HepG2 (cell line): Measurements from ENCODE around the gene PLEKHH3. TPM values are rescaled to one million over a fixed set of nuclear protein-coding genes. Genes with fewer than 3 reads are reported as not detected.

Experiments used
- ATAC-seq: fragments of 200-7000 bp; cut with Tn5 transposase; 3 replicates; pipeline ENCODE4 v1.9.1; 2020; ENCODE audit warnings: mild to moderate bottlenecking, moderate library complexity
- BruUV-seq: library from RNA; stranded (reverse); fragments of 400-500 nt; replicated peaks from 2 replicates; lab custom pipeline; 2021; lab: Mats Ljungman, UMichigan
- CTCF ChIA-PET: fragments of 300-600 bp; formaldehyde crosslinking; extraction: SDS; loops from one replicate; lab custom pipeline; 2021; ENCODE audit warnings: low total read pairs, inconsistent platforms, low intra/inter-chr PET ratio; lab: Yijun Ruan, JAX
- POLR2A ChIA-PET: fragments of 350-600 bp; sonication (Branson Sonifier 250); formaldehyde crosslinking; loops from one replicate; lab custom pipeline; 2020; ENCODE audit warnings: antibody characterized with exemption, inconsistent platforms; lab: Yijun Ruan, JAX
- DNase-seq: peaks from one replicate; pipeline ENCODE4 v3.0.0-alpha.2; 2015; ENCODE audit warnings: low spot score
- FAIRE-seq: peaks from 3 replicates; lab custom pipeline; 2011; peaks lifted over from hg19 to GRCh38; lab: Jason Lieb, UNC
- H2AFZ ChIP-seq: one replicate; pipeline ENCODE4 v1.6.1; 2011; ENCODE audit warnings: low read length, inconsistent platforms
- H3K27ac ChIP-seq: fragments of 300-600 bp; 3 replicates; pipeline ENCODE4 v1.8.0; 2011; ENCODE audit warnings: mixed run types, mild to moderate bottlenecking, mixed read lengths, low read length, inconsistent platforms; ENCODE audit not compliant: insufficient read depth; ENCODE audit errors: extremely low read length
- H3K27me3 ChIP-seq, 2 experiments: fragments of 200-600 bp in 1 of 2; 2 replicates in 1 of 2; 3 replicates in 1 of 2; pipeline versions ENCODE4 v1.6.0 to v1.8.0; 2011; ENCODE audit warnings: low read length in 2 of 2, mild to moderate bottlenecking in 2 of 2, moderate library complexity in 2 of 2, inconsistent platforms in 1 of 2; ENCODE audit not compliant: insufficient read depth in 2 of 2, control insufficient read depth in 1 of 2
- H3K36me3 ChIP-seq, 2 experiments: fragments of 200-600 bp in 1 of 2; replicated peaks in 1 of 2; 2 replicates in 1 of 2; 3 replicates in 1 of 2; pipeline versions ENCODE4 v1.5.1 to v1.8.0; 2011; ENCODE audit warnings: low read length in 2 of 2, inconsistent platforms in 1 of 2; ENCODE audit not compliant: insufficient read depth in 2 of 2, control insufficient read depth in 1 of 2
- H3K4me1 ChIP-seq: 2 replicates; pipeline ENCODE4 v1.5.1; 2012; ENCODE audit warnings: low read length, inconsistent platforms; ENCODE audit not compliant: insufficient read depth
- H3K4me2 ChIP-seq: 2 replicates; pipeline ENCODE4 v1.6.0; 2011; ENCODE audit warnings: low read depth, low read length, inconsistent platforms
- H3K4me3 ChIP-seq, 3 experiments: fragments of 200-600 bp in 1 of 3; sonication (generic), shearing (Covaris generic) in 1 of 3; replicated peaks in 1 of 3; 2 replicates each; pipeline ENCODE4 v1.5.1; 2011 to 2016; ENCODE audit warnings: low read length in 3 of 3, inconsistent platforms in 2 of 3, low read depth in 2 of 3, mild to moderate bottlenecking in 2 of 3, control low read depth in 1 of 3, mixed read lengths in 1 of 3; ENCODE audit not compliant: insufficient read depth in 1 of 3
- H3K79me2 ChIP-seq: one replicate; pipeline ENCODE4 v1.6.1; 2011; ENCODE audit warnings: low read length, inconsistent platforms; ENCODE audit not compliant: insufficient read depth
- H3K9ac ChIP-seq: 2 replicates; pipeline ENCODE4 v1.6.0; 2011; ENCODE audit warnings: mild to moderate bottlenecking, low read depth, low read length, inconsistent platforms; ENCODE audit not compliant: insufficient read depth
- H3K9me3 ChIP-seq: 2 replicates; pipeline ENCODE4 v1.5.1; 2012; ENCODE audit warnings: mild to moderate bottlenecking, low read length
- H4K20me1 ChIP-seq: 2 replicates; pipeline ENCODE4 v1.6.0; 2011; ENCODE audit warnings: inconsistent platforms, mild to moderate bottlenecking, low read length, moderate library complexity; ENCODE audit not compliant: insufficient read depth
- AGO2 ChIP-seq: fragments of 200-400 bp; formaldehyde crosslinking; optimal IDR thresholded peaks from 2 replicates; pipeline ENCODE3; 2017; ENCODE audit warnings: mild to moderate bottlenecking, low read depth, low read length, moderate library complexity
- MTF1 ChIP-seq: sonication (generic); formaldehyde crosslinking; IDR thresholded peaks from 2 replicates; pipeline ENCODE4 v1.5.0; 2020; ENCODE audit warnings: missing genetic modification reagents
- SMAD3 ChIP-seq: sonication (generic); formaldehyde crosslinking; IDR thresholded peaks from 2 replicates; pipeline ENCODE4 v1.4.0; 2020; ENCODE audit warnings: missing genetic modification reagents
- ZFAT ChIP-seq: sonication (generic); formaldehyde crosslinking; conservative IDR thresholded peaks from 2 replicates; pipeline ENCODE4 v1.8.1; 2023; ENCODE audit warnings: missing genetic modification reagents, inconsistent platforms
- ZNF317 ChIP-seq: sonication (generic); formaldehyde crosslinking; IDR thresholded peaks from 2 replicates; pipeline ENCODE4 v1.5.0; 2020; ENCODE audit warnings: mild to moderate bottlenecking, missing genetic modification reagents
- ZNF567 ChIP-seq: sonication (generic); formaldehyde crosslinking; IDR thresholded peaks from 2 replicates; pipeline ENCODE4 v1.8.1; 2023; ENCODE audit warnings: mild to moderate bottlenecking, missing genetic modification reagents, borderline replicate concordance
- ZNF616 ChIP-seq: sonication (generic); formaldehyde crosslinking; IDR thresholded peaks from 2 replicates; pipeline ENCODE4 v1.5.0; 2020; ENCODE audit warnings: low read depth, mild to moderate bottlenecking, missing genetic modification reagents
- ZNF660 ChIP-seq: sonication (generic); formaldehyde crosslinking; IDR thresholded peaks from 2 replicates; pipeline ENCODE4 v1.5.1; 2020; ENCODE audit warnings: mild to moderate bottlenecking, low read depth, missing genetic modification reagents, borderline replicate concordance
- ZNF75D ChIP-seq: sonication (generic); formaldehyde crosslinking; IDR thresholded peaks from 2 replicates; pipeline ENCODE4 v1.8.1; 2023; ENCODE audit warnings: missing genetic modification reagents, mild to moderate bottlenecking, borderline replicate concordance
- ZNF773 ChIP-seq: sonication (generic); formaldehyde crosslinking; IDR thresholded peaks from 2 replicates; pipeline ENCODE4 v1.4.0; 2020; ENCODE audit warnings: missing genetic modification reagents, borderline replicate concordance
- ZSCAN25 ChIP-seq: sonication (generic); formaldehyde crosslinking; IDR thresholded peaks from 2 replicates; pipeline ENCODE4 v1.8.0; 2022; ENCODE audit warnings: mild to moderate bottlenecking, missing genetic modification reagents
- WGBS: methylation state at CpG from one replicate; pipeline ENCODE4 v1.1.6; 2017; ENCODE audit warnings: low lambda C conversion rate; 5-methylcytosine and 5-hydroxymethylcytosine counted together
- in situ Hi-C: cut with HindIII; loops from 2 replicates; pipeline ENCODE4 v1.10.0; 2017; ENCODE audit warnings: low pct_unique_long_range_greater_than_20kb; ENCODE audit not compliant: extremely low pct_ligation_motif_present
- intact Hi-C: fragments of 100-400 bp; cut with micrococcal nuclease; formaldehyde crosslinking; loops from one replicate; pipeline ENCODE4 v1.10.0; 2022; ENCODE audit not compliant: unreplicated experiment
- polyA plus RNA-seq, 8 experiments: library from polyadenylated mRNA; depleted of rRNA in 3 of 8; stranded (reverse) in 7 of 8; unstranded in 1 of 8; fragments of >200 nt; fragmentation: Illumina TruSeq in 4 of 8; extraction: Trizol in 4 of 8; gene quantifications; 2 replicates each; pipeline versions ENCODE4 v1.2.1 to v1.2.3, GENCODE V29; 2011 to 2016; ENCODE audit warnings: low read depth in 4 of 8, missing spikeins in 1 of 8, mixed read lengths in 1 of 8; ENCODE audit not compliant: insufficient read depth in 1 of 8
- total RNA-seq, 5 experiments: library from RNA; depleted of rRNA; stranded (reverse); fragments of >200 nt; fragmentation: Illumina TruSeq; extraction: Trizol; gene quantifications; 2 replicates each; pipeline ENCODE4 v1.2.3, GENCODE V29; 2016; ENCODE audit warnings: low read depth in 1 of 5

PLEKHH3 gene
- total and polyA plus RNA-seq, 2 of the 13 experiments (the other 11 are each of a cell fraction or from before 2014, with no cell fraction given): 6.0 to 19.9 TPM

DNA sequence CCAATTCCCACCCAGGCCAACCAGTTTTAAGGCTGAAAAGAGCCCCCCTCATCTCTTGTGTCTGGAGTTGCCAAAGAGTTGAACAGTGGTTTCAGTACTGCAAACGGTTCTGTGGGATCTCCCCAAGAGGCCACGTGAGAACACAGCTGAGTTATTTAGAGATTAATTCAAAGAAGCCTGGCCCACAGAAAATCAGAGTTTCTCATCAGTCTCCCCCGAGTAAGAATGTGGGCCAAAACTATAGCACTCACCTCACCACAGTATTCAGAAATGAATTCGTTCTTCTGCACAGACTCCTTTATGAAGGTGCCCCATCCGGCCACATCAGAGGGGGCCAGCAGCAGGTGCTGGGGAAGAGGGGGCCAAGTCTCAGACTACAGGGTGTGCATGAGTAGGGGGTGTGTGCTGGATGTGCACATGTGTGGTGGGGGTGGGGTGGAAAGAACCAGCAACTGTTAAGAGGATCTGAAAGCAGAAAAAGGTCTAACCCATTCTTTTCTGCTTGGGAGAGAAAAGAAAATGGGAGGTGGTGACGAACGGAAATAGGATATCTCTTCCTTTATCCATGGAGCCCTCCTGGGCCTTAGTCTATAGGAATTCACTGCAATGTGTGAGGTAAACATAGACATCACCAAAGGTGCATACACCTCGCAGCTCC is 28.2 kb upstream of the PLEKHH3 start:
- H3K9ac ChIP-seq: no peak overlapping the region
- H3K4me2 ChIP-seq: no peak overlapping the region
- no peak for FAIRE-seq
- no peaks in the 10 kb centered on the region for H3K4me1 ChIP-seq
- no peak overlapping the region for H3K4me3 ChIP-seq
- ATAC-seq: no peak
- DNase-seq: no peak
- TF ChIP-seq ZNF660 (CRISPR knock-in tag) (no peak), ZNF567 (CRISPR knock-in tag) (no peak), ZNF317 (no peak), SMAD3 (CRISPR knock-in tag) (no peak), AGO2 (no peak), ZSCAN25 (no peak), ZNF616 (CRISPR knock-in tag) (no peak), ZNF773 (CRISPR knock-in tag) (no peak), ZNF75D (CRISPR knock-in tag) (no peak), MTF1 (CRISPR knock-in tag) (no peak), ZFAT (CRISPR knock-in tag) (no peak)
- no peaks in the 10 kb centered on the region for H4K20me1 ChIP-seq
- H2AFZ ChIP-seq: no peak overlapping the region
- intact Hi-C loops (no loop called here), in situ Hi-C loops (no loop called here)
- ChIA-PET CTCF (no interaction called here), POLR2A (no interaction called here)
- peaks cover 19 to 51% of the 10 kb centered on the region in 2 experiments for H3K36me3 ChIP-seq
- no peaks in the 10 kb centered on the region for H3K79me2 ChIP-seq
- no TSS peak for BruUV-seq
- H3K9me3 ChIP-seq: no peaks in the 10 kb centered on the region
- H3K27me3 ChIP-seq: no peaks in the 10 kb centered on the region
- WGBS: 91% methylated on average over 8 of the region's 8 CpGs
- H3K27ac ChIP-seq: no peak overlapping the region
